ENCODE measurements around the gene PCP4.

PCP4 gene

DNA sequence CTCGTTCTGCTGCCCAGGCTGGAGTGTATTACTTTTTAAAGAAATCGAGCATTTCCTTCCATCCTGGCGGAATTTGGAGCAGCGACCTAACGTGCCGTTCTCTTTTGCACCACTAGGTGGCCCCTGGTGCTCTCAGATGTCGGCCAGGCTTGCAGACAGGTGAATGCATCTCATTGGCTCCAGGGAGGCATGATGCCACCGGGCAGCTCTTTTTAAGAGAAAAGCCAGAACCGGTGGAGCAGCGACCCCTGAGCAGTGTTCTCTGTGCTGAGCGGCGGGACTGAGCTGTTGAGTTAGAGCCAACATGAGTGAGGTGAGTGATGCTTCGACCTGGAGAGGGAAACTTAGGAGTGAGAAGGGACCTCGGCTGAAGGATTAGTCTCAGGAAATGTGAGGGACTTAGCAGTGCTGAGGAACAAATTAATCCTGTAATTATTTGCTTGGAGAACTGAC, at the start of gene PCP4:
TSS of gene PCP4 (plus strand) at position 241 of the 453 bp plus-strand sequence. CDS start at position 305, 64 bp downstream.
- no peak for DNase-seq

DNA sequence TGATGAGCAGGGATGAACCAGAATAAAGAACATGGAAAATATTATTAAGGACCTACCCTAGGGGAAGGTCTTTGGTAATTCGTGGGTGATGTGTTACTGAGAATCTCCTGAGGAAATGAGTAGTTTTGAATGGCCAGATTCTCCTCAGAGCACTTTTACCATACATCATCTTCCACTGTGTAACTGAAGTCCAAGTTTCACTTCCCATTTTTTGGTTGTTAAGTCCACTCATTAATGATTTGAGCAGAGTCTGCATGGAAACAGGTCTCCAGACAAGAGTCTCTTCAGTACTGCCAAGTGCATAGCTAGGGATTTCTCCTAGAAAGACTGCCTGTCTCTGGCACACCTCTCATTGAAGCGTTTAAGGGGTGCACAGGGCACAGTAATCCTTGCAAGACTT, 48.7 kb upstream of the PCP4 start:
- DNase-seq = no peak

DNA sequence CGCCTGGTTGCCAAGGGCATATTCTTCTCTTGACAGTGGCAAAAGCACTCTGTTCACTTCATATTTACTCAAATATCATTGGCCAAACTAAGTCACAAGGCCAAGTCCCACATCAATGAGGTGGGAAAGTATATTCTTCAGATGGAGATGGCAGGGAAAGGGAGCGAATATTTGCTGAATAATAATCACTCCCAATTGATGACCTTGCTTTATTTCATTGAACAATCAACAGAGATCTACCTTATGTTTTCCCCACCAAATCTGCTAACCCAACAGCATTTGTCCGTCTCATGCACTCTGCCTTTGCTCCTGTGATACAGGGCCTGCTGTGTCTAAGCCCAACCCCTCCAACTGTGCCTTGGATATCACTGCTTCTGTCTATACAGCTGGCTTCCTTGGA, 45.2 kb upstream of the PCP4 start:
- DNase-seq = no peak

DNA sequence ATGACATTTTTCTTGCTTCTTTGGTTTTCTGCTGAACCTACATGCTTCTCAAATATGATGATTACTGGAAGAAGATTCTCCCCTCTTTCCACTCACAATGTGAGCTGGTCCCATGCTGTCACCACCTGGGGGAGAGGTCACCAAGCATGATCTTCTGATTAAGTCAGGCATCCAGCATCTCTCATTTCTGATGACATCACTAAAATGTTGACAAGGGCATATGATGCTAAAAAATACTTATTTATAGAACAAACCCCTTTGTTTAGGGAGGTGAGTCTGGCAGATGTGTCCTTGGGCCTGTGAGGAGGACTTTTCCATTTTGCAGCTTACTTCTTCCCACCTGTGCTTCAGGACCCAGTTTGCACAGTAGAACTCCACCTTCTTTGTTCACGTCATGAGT, 42.0 kb upstream of the PCP4 start:
- no peak for DNase-seq

DNA sequence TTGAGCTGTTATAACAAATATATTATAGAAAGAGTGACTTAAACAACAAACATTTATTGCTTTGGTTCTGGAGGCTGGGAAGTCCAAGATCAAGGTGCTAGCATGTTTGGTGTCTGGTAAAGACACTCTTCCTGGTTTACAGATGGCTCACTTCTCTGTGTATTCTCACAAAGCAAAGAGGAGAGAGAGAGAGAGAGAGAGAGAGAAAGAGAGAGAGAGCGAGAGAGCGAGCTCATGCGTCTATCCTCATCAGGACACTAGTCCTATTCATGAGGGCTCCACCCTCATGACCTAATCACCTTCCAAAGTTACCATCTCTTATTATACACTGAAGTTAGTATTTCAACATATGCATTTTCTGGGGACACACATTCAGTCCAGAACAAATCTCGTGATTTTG, 32.7 kb upstream of the PCP4 start:
- DNase-seq = no peak

DNA sequence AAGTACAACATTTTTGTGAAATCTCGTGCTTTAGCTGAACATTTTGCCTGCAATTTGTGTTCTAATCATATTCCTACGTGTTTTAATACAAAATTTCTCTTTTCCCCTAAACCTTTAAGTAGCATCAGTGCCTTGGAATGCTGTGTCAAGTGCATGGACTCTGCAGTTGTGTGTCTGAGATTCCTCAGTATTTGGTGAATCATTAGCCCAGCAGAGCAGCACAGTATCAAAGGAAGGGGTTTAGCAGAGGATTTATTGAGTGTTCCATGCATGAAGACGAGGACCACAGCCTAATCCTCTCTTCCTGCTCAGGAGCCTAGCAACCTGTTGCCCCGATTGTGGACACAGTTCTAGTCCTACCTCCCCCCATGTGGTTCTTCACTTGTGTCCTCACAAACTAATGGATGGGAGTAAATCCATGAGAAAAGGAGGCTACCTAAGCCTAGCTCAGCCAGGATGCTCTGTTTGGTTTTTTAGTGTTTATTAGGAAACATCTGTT, 29.3 kb upstream of the PCP4 start:
- no peak for DNase-seq

DNA sequence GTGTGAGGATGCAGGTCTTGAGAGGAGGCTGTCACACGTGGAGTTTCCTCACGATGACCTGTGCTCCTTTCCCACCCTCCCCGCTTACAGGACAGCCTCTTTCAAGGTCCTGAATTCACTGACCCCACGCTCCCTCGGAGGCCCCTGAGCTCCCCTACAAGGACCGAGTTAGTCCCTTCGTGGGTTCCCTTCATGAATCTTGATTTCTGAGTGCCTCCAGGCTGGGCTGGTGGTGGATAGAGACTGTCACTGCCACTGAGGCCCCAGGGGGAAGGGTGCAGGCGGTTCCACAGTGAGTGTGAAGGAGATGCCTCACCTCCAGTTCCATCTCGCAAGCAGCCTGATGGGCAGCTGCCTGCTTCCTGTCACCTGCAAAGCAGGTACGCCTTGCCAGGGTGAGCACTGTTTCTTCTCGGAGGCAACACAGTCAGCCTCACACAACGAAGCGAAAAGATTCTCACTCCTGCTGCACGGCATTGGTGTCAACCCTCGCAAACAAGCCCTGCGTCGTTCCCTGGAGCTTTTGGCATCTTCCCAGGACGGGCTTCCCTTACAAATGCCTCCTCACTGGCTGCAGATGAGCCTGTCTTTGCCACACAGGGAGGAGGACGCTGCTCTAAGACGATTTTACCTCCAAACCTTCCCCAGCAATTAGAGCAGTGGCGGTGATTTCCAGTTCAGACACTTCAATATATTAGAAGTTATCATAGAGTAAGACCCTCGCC, 26.7 kb upstream of the PCP4 start:
- no peak for DNase-seq

DNA sequence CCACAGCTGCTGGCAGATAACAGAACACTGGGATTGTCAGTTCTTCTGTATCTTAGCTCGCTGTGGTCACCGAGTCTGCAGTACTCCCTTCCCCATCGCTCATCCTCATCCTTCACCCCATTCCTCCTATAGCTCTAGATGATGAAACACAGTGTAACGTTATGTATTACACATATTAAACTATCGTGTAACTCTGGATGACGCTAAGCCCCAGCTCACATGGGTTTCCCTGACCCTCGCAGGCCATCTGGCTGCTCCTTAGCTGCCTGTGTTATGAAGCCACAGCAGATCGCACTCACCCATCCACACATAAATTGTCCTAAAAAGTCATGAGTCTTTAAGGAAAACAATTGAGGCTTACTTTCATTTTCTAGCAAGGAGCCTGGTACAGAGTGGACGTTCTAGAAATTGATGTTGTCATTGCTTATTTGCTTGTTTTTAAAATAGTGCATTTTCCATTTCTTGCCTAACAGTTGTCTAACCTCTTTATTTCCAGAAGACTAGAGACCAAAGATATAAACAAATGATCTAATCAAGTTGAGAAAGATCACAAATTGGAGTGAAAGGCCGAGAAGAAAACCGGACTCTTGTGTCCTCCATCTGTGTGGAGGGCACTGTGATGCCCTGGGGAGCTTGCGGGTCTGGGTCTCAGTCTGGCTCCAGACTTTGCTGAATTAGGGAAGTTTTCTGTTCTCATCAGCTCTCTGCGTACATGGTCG, 24.3 kb upstream of the PCP4 start:
- DNase-seq = no peak

DNA sequence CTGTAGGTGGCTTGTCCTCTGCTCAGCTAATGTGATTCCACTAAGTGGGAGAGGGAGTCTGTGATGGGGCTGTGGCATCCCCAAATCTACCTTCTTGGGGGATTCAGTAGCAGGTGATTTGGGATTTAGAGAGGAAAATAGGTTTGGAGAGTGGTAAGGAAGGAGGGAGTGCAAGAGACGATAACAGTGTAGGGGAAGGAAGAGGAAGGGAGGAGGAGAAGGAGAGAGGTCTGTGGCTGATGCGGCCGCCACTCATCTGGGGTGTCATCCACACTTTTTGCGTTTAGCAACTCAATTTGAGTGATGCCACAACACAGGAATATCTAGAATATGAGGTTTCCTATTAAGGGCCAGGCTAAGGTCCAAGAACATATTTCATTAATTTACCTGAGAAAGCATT, 23.8 kb upstream of the PCP4 start:
- no peak for DNase-seq

DNA sequence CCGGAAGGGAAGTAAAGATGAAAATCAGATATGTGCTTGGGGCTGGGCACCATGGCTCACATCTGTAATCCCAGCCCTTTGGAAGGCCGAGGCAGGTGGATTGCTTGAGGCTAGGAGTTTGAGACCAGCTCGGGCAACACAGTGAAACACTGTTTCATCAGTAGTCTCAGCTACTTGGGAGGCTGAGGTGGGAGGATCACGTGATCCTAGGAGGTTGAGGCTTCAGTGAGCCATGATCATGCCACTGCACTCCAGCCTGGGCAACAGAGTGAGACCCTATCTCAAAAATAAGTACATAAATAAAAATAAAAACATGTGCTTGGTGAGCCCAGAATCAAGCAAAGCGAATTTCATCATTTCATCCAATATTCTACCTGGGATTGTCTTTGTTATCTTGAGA, 23.3 kb upstream of the PCP4 start:
- DNase-seq = no peak

DNA sequence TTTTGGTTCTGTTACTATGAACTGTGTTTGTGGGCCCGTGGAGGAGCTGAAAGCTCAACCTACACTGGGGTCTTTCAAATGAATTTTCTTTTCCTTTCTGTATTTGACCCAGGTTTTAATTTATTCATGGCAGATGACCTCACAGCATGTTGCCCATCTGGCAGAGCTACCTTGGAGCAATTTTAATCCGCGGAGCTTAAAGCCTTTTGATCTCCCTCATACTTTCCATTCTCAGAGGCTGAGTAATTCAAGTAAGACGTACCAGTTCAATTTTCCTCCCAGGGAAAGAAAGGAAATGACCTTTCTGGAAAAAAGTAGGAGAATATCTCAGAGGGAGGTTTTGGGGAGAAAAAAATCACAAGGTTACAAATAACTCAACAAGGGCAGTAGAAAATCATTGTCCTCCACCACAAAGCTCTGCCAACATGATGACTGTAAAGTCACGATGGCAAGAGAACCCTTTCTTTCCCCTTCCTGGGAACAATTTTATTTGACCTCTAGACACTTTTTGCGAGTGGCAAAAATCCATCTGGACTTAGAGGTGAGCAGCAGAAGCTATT, 21.6 kb upstream of the PCP4 start:
- DNase-seq = no peak

DNA sequence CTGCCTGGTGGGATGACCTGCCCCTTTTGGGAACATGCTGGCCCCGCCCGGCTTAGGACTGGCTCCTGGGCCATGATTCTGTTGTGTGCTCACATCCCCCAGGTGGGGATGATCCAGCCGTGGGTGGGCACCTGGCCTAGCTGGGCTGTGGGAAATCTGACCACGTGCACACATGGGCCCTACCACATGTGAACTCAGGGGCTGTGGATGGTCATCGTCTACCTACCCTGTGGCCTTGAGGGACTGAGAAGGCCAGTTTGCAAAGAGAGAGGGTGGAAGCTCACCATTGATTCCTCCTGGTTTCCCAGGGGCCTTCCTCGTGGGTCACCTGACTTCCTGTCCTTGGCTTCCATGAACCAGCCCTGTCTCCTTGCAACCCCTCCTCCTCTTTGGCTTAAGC, 19.4 kb upstream of the PCP4 start:
- no peak for DNase-seq

DNA sequence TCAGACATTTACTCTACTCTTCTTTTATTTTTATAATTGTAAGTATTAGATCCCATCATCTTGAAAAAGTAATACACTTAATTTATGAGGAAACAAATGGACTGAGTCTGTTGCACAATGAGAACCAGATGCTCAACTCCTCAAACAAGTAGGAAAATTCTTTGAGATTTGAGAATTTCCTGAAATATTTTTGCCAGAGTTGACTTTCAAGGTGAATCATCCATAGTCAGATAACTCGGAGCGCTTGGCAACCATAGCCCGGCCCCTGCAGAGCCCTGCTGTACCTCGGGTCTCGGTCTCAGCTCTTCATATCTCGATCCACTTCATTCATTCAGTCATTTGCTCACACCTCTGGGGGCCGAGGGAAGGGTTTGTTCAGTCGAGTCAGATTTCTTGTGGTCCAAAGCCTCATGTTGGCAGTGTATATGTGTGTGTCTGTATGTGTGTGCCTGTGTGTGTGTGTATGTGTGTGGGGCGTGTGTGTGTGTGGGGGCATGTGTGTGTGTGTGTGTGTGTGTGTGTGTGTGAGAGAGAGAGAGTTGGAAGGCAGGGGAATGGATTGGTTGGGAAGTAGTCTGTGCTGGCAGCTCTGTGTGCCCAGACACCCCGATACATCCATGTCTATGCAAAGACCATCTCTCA, 18.1 kb upstream of the PCP4 start:
- DNase-seq = no peak

DNA sequence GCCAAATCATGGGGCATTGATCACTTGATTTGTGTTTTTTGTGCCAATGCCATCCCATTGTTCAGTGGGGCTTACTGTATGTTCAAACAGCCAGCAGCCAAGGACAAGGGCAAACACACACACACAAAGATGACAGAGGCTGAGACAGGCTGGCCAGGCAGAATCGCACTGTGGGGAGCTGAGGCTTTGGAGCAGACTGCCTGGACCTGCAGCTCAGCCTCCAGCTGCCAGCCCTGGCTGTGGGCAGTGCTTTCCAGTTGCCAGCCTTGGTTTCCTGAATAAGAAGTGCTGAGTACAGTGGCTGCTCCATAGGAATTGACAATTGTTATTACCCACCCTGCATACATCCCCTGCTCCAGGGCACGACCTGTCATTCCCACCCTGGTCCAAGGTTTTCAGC, 16.9 kb upstream of the PCP4 start:
- no peak for DNase-seq

DNA sequence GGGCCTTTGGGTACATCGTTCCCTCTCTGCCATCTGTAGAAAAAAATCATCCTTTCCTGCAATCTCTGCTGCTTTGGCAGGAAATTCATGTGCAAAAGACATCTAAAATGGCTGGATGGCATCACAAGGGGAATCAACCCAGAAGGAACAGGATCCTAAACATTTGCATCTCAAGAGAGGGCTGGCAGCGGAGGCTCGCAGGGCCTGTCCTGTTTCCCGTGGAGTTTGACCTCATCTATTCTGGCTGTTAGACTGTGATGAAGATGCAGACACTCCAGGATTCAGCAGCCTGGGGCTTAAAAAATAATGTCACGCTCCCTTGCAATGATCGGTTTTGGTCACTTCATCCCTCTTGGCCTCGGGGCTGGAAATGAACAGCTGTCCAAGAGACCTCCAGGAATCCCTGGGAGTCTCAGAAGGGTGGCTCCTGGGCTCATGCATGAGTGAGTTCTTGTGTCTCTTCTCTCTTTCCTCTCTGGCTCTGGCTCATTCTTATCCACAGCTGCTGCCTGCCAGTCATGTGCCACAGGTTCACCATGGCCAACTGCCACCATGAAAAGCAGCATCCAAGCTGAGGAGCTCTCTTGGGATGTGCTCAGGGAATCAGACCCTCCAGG, 16.1 kb upstream of the PCP4 start:
- DNase-seq = no peak

DNA sequence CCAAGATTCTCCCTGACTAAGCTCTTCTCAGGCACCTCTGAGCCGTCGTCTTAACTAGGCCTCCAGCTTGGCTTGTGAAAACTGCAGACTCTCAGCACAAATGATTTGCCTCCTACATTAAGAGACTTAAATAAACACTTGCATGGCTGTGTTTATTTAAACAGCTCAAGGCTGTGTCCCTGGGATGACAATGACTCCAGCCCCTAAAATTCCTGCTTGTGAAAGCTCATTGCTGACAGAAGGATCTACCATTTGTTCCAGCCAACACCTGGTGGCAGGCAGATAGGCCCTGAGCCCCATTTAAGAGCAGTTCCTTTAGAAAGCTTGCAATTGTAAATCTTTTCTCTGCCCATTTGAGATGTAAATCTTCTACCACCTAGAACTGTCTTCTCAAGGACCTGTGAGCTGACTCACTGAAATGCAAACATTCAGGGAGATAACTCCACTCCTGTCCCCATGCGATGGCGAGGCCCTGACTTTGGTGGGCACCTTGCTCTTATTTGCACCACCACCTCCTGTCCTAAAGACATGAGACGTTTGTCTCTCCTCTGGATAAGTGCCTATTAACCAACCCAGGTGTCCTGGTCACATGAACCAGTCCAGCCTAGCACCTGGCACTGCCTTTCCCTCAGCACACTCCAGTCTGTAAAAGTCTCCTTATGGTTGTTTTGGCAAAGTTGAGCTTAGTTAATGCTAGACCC, 15.1 kb upstream of the PCP4 start:
- no peak for DNase-seq

DNA sequence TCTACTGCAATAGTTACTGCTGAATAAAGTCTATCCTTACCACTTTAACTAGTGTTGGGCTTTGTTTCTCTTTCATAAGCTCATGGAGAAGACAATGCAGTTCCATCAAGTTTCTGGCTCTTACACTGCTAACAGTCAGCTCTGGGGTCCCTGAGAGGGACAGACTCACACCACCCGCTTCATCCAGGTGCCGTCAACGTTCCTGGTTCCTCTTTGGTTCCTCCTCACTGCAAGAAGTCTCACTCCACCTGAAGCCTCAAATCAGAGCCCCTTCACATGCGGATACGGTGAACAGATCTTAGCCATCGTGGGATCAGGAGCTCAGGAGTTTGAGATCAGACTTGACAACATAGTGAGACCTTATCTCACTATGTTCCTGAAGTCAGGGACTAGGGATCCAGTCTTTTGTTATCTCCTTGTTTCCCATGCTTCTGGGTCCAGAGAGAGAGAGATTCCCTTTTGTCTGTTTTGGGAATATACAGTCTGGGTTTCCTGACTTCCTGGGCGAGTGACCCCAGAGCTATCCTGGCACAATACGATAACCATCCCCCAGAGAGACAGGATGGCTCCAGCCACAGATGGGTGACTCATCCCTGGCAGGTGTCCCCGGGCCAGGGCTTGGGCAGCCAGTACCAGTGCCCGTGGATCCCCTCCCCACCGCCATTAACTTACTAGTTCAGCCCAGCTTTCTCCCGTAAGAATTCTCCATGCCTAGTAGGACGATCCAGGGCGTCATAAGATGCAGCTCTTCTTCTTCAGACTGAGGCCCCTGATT, 14.3 kb upstream of the PCP4 start:
- no peak for DNase-seq

DNA sequence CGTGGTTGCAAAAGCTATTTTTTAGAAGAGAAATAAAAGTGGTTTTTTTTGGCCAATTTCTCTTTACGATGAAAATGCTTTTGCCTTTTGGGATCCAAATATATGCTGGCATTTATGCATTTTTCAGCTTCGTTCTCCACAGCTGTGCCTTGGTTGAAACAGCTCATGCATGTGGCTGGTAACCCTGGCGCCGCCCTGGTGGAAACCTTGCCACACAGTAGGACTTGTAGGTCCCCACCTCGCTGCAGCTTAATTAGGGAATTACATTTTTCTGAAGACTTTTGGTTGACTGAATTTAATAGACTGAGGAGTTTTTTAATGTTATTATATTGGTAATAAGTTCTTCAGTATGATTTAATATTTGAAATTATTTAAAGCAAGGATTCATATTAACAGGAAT, 12.7 kb upstream of the PCP4 start:
- no peak for DNase-seq

DNA sequence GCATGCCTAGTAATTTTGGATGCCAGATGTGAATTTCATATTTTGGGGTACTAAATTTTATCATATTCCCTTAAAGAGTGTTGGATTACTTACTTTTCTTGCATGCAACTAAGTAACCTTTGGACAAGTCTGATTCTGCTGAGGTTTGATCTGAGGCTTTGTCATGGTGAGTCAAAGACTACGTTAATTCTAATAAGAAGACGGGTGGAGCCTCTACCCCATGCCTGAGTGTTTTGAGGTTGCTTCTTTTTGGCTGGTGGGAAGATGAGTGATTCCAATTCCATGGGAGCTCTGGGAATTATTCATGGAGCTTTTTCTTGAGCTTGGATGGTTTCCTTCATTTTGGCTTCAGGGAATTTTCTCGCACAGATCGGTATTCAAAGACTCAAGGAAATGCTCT, 11.6 kb upstream of the PCP4 start:
- no peak for DNase-seq

DNA sequence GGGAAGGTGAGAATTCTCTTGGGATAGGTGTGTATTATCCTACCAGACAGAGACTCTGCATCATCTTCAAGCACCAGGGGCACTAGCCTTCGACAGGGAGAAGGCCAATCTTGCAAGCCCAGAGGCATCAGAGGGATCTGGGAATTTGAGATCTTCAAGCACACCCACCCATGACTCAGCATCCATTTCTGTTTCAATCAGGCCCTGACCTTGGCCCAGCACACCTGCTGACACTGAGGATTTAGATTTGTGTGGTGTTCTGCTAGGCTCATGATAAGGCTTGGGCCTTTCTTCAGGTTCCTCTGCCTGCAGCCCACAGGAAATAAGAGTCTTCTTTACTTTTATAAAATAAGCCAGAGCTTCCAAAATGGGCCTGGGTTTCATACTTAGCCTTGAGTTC, 6.6 kb upstream of the PCP4 start:
- no peak for DNase-seq

DNA sequence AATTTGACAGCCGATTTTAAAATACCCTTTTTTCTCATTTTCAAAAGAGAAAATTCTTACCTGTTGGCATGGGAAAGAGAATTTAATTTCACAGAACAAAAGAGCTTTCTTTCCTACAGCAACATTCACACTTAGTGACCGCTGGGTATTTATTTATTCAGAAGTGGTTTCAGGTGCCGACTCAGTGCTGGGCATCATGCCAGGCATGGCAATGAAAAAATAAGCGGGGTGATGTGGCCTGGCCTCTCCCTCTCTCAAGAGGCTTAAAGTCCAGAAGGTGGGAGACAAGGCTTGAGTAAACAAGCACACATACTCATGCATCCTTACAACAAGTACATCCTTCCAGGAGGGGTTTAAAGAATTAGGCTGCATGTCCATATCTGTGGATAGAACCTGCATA, 4.1 kb upstream of the PCP4 start:
- no peak for DNase-seq

DNA sequence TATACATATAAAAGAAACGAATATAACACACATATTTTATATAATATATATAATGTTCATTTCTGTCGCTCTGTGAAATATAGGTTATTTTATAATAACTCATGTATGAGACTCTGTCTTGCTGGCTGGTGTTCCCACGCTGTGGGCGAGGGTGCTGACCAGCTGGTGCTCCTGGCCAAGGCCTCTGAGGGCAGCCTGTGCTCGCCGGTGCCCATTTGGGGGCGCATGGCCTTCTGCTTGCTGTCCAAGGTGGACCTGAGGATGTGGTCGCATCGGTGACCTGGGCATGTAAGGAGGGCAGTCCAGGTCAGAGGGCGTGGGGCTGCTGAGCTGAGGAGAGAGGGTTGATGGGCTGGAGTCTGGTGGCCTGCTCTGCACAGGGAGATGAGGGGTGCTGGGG, 1.1 kb upstream of the PCP4 start:
- DNase-seq = no peak
